Measurements from ENCODE around the gene MDN1. TPM values are rescaled to one million over a fixed set of nuclear protein-coding genes. Genes with fewer than 3 reads are reported as not detected.

Gene MDN1
- total and polyA plus RNA-seq, 2 of the 13 experiments (the other 11 are each of a cell fraction or from before 2014, with no cell fraction given) = 18.8 to 52.9 TPM

DNA sequence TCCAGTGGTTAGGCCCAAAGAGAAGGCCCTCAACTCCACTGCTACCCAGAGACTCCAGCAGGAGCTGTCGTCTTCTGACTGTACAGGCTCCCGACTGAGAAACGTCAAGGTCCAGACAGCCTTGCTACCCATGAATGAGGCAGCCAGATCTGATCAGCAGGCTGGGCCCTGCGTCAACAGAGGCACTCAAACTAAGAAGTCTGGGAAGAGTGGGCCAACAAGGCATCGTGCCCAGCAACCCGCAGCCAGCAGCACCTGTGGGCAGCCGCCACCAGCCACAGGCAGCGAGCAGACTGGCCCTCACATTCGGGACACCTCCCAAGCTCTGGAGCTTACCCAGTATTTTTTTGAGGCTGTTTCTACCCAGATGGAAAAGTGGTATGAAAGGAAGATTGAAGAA, 189.1 kb downstream of the MDN1 start (continued):
- TF ChIP-seq, protein P1, sequence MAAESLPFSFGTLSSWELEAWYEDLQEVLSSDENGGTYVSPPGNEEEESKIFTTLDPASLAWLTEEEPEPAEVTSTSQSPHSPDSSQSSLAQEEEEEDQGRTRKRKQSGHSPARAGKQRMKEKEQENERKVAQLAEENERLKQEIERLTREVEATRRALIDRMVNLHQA (CRISPR knock-in tag; IDR thresholded peaks at IDR 0.05) = no peak
- TF ChIP-seq ZNF772 (CRISPR knock-in tag; IDR thresholded peaks at IDR 0.05) (no peak), ZNF558 (CRISPR knock-in tag; IDR thresholded peaks at IDR 0.05; ENCODE audit: borderline replicate concordance) (no peak), EED (CRISPR knock-in tag; IDR thresholded peaks at IDR 0.05) (no peak), MEIS2 (CRISPR knock-in tag; IDR thresholded peaks at IDR 0.05) (no peak), ZNF639 (CRISPR knock-in tag; conservative IDR thresholded peaks at IDR 0.05) (no peak), HMGXB3 (CRISPR knock-in tag; IDR thresholded peaks at IDR 0.05; ENCODE audit: borderline replicate concordance) (no peak), YEATS4 (CRISPR knock-in tag; IDR thresholded peaks at IDR 0.05; ENCODE audit: borderline replicate concordance) (no peak), NFKBIZ (CRISPR knock-in tag; IDR thresholded peaks at IDR 0.05) (no peak), RFX5 (IDR thresholded peaks at IDR 0.05; ENCODE audit: low read depth, low read length) (no peak), THAP8 (CRISPR knock-in tag; IDR thresholded peaks at IDR 0.05; ENCODE audit: borderline replicate concordance) (no peak)
- TF ChIP-seq, protein P2, sequence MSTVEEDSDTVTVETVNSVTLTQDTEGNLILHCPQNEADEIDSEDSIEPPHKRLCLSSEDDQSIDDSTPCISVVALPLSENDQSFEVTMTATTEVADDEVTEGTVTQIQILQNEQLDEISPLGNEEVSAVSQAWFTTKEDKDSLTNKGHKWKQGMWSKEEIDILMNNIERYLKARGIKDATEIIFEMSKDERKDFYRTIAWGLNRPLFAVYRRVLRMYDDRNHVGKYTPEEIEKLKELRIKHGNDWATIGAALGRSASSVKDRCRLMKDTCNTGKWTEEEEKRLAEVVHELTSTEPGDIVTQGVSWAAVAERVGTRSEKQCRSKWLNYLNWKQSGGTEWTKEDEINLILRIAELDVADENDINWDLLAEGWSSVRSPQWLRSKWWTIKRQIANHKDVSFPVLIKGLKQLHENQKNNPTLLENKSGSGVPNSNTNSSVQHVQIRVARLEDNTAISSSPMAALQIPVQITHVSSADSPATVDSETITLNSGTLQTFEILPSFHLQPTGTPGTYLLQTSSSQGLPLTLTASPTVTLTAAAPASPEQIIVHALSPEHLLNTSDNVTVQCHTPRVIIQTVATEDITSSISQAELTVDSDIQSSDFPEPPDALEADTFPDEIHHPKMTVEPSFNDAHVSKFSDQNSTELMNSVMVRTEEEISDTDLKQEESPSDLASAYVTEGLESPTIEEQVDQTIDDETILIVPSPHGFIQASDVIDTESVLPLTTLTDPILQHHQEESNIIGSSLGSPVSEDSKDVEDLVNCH (CRISPR knock-in tag; IDR thresholded peaks at IDR 0.05) = no peak
- TF ChIP-seq, protein P3, sequence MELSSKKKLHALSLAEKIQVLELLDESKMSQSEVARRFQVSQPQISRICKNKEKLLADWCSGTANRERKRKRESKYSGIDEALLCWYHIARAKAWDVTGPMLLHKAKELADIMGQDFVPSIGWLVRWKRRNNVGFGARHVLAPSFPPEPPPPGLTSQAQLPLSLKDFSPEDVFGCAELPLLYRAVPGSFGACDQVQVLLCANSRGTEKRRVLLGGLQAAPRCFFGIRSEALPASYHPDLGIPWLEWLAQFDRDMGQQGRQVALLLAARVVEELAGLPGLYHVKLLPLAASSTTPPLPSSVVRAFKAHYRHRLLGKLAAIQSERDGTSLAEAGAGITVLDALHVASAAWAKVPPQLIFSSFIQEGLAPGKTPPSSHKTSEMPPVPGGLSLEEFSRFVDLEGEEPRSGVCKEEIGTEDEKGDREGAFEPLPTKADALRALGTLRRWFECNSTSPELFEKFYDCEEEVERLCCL (CRISPR knock-in tag; IDR thresholded peaks at IDR 0.05; ENCODE audit: borderline replicate concordance) = no peak
- TF ChIP-seq, protein P4, sequence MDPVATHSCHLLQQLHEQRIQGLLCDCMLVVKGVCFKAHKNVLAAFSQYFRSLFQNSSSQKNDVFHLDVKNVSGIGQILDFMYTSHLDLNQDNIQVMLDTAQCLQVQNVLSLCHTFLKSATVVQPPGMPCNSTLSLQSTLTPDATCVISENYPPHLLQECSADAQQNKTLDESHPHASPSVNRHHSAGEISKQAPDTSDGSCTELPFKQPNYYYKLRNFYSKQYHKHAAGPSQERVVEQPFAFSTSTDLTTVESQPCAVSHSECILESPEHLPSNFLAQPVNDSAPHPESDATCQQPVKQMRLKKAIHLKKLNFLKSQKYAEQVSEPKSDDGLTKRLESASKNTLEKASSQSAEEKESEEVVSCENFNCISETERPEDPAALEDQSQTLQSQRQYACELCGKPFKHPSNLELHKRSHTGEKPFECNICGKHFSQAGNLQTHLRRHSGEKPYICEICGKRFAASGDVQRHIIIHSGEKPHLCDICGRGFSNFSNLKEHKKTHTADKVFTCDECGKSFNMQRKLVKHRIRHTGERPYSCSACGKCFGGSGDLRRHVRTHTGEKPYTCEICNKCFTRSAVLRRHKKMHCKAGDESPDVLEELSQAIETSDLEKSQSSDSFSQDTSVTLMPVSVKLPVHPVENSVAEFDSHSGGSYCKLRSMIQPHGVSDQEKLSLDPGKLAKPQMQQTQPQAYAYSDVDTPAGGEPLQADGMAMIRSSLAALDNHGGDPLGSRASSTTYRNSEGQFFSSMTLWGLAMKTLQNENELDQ (CRISPR knock-in tag; IDR thresholded peaks at IDR 0.05; ENCODE audit: borderline replicate concordance) = no peak
- TF ChIP-seq, protein P5, sequence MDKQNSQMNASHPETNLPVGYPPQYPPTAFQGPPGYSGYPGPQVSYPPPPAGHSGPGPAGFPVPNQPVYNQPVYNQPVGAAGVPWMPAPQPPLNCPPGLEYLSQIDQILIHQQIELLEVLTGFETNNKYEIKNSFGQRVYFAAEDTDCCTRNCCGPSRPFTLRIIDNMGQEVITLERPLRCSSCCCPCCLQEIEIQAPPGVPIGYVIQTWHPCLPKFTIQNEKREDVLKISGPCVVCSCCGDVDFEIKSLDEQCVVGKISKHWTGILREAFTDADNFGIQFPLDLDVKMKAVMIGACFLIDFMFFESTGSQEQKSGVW (CRISPR knock-in tag; IDR thresholded peaks at IDR 0.05; ENCODE audit: borderline replicate concordance) = no peak

Data from HepG2 (cell line).